NCI-H526 (cell line): ENCODE results near the gene TSC2.
"Not testable (repeated sequence)": the region's sequence is repeated elsewhere in the genome, so short reads cannot be mapped to it uniquely, and the experiment has no call there.

ENCODE experiments used
- DNase-seq, 2 experiments: peaks; one replicate each; lab custom pipeline; 2025; lab: John Stamatoyannopoulos, UW

The TSC2 gene

GRCh38 chr16:2031081-2031577 lies 16.7 kb upstream of the TSC2 start:
- no peak for DNase-seq

GRCh38 chr16:2032285-2033056 lies 15.3 kb upstream of the TSC2 start:
- DNase-seq, result no peak

GRCh38 chr16:2033057-2033908 lies 14.5 kb upstream of the TSC2 start:
- DNase-seq, result no peak

GRCh38 chr16:2033909-2034695 lies 13.7 kb upstream of the TSC2 start:
- not testable (repeated sequence) for DNase-seq

DNA sequence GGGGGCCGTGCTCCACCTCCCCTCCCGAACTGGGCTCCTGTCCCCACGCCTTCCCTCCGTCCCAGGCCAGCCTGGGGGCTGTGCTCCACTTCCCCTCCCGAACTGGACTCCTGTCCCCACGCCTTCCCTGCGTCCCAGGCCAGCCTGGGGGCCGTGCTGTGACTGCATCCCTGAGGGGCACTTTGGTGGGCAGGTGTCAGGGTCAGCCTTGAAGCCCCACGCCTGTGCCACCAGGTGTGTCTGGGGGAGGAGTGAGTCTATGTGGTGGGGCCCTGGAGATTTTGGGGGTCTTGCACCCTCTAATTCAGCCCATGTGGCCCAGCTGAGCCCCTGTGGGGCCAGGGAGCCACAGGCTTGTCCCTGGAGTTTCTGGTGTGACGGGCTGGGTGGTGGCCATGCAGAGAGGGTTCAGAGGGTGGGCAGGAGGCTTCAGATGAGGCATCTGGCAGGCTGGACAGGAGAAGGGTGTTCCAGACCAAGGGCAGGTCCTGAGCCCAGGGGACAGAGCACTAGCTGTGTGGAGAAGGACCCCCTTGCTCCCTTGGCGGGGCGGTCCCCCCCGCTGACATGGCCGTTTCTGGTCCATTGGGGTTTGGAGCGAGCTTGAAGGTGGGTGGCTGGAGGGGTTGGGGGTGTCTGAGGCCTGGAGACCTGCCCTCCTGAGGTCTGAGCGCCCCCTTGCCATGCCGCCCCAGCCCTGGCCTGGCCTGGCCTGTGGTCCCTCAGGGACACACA lies 12.9 kb upstream of the TSC2 start:
- DNase-seq, result no peak

DNA sequence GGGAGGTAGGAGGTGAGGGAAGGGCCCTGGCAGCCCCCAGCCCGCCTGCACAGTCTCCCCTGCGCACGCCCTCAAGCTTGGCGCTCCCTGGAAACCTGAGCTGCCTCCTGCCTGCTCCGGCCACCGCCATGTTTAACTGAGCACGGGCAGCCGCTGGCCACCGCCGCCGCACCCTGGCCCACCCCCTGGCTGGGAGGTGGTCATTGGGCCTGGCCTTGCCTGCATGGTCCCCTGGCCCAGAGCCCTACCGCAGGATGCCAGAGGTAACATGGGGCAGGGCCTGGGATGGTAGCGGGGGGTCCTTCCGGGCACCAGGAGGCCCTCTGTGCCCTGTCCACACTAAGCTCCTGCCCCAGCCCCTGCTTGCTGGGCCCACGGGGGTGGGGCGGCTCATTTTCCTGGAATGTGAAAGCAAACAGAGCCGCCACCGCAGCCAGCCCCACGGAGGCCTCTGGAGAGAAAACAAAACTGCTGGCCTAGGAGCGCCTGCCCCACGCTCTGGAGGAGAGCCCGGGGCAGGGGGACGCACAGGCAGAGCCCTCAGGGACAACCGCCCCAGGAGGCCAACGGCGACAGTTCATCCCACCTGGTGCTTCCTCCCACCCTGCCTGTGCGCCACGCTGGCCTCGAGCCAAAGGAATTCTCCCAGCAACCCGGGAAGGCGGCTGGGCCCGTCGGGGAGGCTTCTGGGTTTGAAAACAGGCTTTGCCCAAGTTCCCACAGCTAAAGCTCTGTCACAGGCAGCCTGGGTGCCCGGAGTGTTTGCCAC lies 12.2 kb upstream of the TSC2 start:
- DNase-seq, result peak; percentile 49 to 82

GRCh38 chr16:2036200-2036966 lies 11.4 kb upstream of the TSC2 start:
- DNase-seq, result peak in 1 of 2 experiments; percentile 54

- DNase-seq, result no peak
Observed at GRCh38 chr16:2037115-2037514, 10.7 kb upstream of the TSC2 start.

DNA sequence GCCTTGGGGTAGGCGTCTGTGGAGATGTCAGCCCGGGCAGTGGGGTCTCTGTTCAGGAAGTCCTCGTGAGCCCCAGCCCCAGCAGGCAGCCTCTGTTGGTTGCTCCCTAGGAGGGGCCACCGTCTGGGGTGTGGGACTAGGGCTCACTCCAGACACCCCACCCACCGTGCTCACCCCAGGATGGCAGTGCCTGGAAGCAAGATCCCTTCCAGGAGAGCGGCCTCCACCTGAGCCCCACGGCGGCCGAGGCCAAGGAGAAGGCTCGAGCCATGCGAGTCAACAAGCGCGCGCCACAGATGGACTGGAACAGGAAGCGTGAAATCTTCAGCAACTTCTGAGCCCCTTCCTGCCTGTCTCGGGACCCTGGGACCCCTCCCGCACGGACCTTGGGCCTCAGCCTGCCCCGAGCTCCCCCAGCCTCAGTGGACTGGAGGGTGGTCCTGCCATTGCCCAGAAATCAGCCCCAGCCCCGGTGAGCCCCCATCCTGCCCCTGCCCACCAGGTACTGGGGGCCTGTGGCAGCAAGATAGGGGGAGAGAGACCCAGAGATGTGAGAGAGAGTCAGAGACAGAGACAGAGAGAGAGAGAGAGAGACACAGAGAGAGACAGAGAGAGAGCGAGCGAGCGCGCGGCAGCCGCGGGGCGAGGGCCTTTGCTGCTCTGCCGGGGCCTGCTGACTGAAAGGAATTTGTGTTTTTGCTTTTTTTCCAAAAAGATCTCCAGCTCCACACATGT lies 10.0 kb upstream of the TSC2 start:
- no peak for DNase-seq

DNA sequence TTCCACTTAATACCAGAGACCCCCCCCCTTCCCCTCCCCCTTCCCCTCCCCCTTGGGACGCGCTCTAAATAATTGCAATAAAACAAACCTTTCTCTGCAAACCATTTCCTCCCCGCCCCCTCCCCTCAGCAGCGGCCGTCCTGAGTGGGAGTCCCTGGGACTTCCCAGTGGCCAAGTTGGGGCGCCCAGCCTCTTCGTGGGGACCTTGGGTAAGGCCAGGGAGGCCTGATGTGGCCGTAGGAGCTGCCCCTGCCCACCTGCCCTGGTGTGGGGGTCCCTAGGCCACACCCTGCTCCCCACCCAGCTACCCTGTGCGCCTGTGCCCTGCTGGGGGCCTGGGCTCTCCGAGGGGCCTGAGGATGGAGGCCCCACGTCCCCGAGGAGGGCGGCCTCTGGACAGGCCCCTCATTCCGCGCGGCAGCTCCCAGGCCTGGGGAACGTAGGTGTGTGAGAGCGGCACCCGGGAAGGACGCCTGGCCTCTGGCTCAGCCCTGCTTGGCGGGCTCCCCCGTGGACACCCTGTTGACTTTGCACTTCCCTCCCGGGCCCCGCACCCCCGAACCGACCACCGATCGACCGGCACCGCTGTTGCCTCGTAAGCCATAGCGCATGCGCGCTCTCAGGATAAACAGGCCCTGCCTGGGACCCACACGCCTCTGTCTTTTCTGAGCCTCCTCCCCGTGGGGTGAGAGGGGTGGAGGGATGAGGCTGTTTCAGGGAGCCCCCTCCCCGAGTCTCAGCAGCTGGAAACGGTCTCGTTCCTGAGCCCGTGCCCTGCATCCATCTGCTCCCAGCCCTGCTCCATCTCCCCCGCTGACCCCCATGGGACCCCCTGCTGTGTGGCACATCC lies 9.2 kb upstream of the TSC2 start:
- no peak for DNase-seq

DNA sequence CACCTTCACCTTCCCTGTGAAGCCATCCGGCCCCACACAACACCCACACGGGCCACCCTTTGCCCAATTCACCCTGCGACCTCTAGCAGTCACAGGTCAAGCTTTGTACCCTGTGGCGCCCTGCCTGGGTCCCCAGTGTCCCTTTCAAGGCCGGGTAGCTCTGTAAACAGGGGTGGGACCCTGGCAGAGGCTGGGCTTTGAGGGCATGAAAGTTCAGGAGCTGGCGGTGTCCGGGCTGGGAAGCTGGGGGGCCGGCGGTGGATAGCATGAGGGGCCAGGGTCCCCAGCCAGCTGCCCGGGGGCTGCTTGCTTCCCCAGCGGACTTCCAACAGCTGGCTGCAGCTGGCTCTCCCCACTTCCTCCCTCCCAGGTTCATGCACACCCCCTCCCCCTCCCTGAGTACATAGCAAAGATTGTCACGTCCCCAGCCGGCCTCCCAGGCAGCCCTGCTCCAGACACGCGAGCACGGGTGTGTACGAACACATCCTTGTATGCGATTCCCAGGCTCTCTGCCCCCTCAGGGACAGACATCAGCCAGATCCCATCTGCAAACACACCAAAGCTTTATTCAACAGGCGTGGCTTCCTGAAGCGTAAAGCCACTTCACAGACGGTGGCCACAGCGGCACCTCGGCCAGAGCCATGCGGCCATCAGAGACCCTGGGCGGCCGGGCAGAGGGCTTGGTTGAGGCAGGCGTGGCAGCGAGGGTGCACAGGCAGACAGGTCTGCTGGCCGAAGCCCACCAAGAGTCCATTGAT lies 8.3 kb upstream of the TSC2 start:
- no peak for DNase-seq

GRCh38 chr16:2040041-2040786 lies 7.6 kb upstream of the TSC2 start:
- no peak for DNase-seq

GRCh38 chr16:2040787-2041522 lies 6.8 kb upstream of the TSC2 start:
- no peak for DNase-seq

DNA sequence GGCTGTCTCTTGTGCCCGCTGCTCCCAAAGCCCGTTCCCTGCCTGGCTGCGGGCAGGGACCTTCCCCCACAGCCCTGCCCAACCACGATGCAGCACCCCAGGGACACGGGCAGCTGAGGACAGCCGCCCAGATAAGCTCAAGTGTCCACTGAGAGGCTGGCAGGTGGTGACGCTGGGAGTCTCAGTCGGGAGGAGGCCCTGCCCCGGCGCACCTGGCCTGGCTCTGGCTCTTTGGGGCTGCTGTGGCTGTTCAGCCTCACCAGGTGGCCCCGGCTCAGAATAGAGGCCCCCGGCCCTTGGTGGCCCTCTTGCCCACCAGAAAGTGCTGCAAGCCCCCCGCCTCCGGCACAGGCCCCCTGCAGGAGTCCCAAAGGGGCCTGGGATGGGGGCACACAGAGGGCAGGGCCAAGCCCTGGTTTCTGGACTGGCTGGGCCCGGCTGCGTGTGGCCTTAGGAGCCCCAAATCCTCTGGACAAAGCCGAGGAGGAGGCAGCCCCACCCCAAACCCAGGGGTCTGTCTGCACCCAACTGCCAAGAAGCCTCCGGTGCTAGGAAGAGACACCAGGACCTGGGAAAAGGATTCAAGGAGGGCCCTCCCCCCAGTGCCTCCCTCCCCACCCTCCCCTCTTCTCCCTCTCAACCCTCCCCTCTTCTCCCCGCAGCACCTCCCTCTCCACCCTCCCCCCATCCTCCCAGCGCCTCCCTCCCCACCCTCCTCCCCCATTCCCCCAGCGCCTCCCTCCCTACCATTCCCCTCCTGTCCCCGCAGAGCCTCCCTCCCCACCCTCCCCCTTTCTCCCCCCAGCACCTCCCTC lies 5.4 kb upstream of the TSC2 start:
- DNase-seq, result peak in 1 of 2 experiments; percentile 31

DNA sequence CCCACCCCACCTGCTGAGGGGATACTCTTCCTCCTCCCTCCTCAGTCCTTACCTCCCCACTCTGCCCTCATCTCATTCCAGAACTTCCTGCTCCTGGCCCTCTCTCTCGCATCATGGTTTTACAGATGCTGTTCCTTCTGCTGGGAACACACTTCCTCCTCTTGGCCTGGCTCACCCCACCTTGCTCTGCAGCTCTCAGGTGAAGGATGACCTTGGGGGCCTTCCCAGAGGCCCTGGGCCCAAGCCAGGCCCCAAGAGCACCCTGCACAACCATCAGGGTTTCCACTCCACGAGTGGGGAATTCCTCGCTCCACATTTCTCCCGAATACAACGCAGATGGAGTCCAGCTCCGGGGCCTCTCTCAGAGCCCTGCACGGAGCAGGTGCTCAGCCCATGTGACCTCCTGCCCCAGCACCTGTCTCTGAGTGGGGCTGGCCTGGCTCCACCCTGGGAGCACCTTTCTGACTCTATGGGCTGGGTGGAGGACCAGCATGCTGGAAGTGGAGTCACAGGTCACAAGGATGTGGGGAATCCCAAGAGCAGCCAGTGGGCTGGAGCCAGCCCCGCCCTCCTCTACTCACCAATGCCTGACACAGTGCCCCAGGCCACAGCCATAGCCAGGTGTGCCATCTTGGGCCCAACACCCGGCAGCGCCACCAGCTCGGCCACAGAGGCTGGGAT lies 4.7 kb upstream of the TSC2 start:
- peak in 1 of 2 experiments; percentile 30 for DNase-seq
